T1000 (cell line): ENCODE data around the gene REV1.
"Not testable (repeated sequence)": the region's sequence is repeated elsewhere in the genome, so short reads cannot be mapped to it uniquely, and the experiment has no call there.

Experiments used
- DNase-seq: peaks from one replicate; lab custom pipeline; 2025; ENCODE audit warnings: mixed read lengths; lab: John Stamatoyannopoulos, UW

Gene REV1

DNA sequence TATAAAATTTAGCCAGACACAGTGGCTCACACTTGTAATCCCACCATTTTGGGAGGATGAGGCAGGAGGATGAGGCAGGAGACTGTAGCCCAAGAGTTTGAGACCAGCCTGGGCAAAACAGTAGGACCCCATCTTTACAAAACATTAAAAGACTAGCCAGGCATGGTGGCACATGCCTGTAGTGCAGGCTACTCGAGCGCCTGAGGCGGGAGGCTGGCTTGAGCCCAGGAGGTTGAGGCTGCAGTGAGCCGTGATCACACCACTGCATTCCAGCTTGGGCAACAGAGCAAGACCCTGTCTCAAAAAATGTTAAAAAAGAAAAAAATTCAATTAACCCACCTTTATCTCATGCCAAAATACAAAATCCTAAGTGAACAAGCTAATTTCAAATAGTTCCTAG lies 4.0 kb downstream of the REV1 start:
- no peak for DNase-seq

DNA sequence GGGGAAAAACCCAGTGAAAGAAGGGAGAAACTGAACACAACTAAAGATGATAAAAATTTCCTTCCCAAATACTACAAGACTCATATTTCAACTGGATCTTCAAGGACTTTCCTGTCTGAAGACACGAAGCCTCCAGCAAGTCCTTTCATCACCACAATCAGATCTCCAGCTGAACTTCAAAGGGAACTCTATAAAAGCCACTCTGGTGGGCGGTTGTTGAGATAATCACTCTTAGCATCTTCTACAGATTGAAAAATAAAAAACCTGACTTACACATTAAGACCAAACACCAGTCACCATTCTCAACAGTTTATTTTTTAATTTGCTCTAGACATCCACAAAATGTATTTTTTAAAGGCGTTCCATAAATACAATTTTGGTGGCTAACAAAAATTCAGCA lies 4.4 kb downstream of the REV1 start:
- no peak for DNase-seq

DNA sequence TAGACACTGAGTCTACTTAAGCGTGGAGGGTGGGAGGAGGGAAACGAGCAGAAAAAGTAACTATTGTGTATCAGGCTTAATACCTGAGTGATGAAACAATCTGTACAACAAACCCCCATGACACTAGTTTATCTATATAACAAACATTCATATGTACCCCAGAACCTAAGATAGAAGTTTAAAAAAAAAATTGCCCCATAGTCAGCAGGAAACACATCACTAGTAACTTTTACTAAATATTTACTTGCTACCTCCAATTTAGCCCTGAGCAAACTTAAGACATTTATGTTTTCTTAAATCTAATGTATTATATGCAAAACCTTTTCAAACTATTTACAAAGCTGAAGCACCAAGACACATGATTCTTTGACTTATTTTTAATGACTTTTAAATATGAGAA lies 5.6 kb downstream of the REV1 start:
- no peak for DNase-seq

DNA sequence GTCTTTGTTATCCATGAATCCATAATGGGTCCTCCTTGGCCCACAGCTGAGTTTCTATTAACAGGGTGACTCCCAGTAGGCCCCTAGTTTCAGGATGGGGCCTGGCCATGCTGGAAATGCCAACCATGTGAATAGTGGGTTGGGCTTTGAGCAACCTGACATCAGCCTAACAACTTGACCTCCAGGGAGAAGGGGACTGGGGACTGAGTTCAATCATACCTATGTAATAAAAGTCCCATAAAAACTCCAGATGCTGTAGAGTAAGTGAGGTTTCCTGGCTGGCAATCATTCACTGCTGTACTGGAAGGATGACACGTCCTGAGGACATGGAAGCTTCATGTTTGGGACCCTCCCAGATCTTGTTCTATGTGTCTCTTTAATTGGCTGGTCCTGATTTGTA lies 7.9 kb downstream of the REV1 start:
- no peak for DNase-seq

DNA sequence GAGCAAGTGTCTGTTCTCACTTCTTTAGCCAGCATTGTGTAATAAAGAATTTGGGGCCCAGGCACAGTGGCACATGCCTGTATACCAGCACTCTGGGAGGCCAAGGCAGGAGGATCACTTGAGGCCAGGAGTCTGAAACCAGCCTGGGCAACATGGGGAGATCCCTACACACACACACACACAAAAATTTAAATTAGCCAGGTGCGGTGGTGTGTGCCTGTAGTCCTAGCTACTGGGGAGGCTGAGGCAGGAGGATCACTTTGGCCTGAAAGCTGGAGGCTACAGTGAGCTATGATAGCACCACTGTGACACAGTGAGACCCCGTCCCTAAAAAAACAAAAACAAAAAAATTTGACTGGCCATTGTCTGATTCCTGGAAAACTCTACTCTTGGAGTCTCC lies 8.3 kb downstream of the REV1 start:
- no peak for DNase-seq

DNA sequence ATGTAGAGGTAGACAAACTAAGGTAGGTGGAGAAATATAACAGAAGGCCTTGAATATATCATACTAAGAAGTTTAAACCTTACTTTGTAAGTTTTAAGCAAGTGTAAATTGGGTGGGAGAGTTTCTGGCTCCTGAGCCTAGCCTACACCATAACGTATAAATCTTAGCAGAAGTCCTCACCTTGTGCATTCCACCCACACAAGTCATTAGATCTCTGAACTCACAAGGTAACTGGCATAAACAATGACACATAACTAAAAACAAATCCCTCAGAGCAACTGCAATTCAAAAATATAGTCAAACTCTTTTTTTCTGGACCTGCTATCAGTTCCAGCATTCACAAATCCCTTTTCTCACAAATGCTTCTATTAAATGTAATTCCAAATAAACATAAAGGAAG lies 9.4 kb downstream of the REV1 start:
- no peak for DNase-seq

DNA sequence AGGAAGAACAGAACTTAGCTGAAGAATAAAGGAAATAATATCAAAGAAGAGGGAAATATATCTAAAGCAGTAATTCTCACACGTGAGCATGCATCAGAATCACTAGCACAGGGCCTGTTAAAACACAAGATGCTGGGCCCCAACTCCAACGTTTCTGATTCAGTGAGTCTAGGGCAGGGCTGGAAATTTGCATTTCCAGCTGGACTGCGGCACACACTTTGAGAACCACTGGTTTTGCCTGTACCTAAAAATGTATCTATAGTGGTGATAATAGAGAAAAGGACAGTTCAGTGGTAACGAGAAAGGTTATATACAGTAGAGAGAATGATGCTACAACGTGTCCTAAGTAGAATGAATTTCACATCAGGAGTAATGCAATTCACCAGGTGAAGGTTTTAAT lies 11.2 kb downstream of the REV1 start:
- no peak for DNase-seq

DNA sequence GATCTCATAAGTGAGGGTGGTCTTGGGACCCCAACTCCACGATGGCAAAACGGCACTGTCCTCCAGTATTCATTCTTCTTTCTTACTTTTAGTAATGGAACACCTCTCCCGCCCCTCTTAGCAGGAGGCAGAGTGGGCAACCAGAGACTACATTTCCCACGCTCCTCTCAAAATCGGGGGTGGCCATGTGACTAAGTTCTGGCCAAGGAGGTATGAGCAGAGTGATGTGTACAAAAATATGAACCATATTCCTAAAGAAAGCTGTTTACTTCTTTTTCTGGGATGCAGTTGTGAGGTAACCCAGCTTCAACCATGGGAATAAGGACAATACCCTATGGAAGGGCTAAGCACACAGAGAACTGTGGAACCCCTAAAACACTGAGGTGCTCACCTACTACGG lies 12.8 kb downstream of the REV1 start:
- no peak for DNase-seq

DNA sequence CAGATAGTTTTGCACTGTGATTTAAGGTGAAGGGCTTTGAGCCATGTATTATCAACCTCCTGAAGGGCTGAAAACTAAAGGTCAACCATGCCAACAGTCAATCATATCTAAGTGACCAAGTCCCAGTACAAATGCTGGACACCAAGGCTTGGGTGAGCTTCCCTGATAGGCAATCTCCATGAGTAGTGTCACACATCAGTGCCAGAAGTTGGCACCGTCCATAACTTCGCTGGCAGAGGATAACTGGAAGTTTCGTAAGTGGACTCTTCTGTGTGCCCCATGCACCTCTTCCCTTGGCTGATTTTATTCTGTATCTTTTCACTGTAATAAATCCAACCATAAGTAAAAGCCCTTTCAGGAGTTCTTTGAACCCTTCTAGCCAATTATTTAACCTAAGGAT lies 13.2 kb downstream of the REV1 start:
- DNase-seq = no peak

DNA sequence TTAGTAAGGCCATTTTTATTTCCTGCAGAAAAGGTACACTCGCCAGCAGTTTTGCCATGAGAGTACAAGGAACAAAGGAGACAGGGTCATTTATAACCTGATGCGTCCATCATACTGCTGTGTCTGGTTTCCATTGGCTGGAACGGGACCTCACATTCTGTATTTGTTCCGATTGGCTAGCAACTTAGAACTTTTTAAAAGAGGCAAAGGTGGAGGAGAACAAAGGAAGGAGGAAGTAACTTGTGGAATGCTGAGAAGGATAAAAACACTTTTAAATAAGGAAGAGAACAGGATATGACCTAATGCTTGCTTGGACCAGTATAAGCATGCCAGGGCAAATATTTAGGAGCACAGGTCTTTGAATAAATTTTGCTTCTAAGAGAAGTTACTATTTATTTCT lies 14.7 kb downstream of the REV1 start:
- DNase-seq = not testable (repeated sequence)

DNA sequence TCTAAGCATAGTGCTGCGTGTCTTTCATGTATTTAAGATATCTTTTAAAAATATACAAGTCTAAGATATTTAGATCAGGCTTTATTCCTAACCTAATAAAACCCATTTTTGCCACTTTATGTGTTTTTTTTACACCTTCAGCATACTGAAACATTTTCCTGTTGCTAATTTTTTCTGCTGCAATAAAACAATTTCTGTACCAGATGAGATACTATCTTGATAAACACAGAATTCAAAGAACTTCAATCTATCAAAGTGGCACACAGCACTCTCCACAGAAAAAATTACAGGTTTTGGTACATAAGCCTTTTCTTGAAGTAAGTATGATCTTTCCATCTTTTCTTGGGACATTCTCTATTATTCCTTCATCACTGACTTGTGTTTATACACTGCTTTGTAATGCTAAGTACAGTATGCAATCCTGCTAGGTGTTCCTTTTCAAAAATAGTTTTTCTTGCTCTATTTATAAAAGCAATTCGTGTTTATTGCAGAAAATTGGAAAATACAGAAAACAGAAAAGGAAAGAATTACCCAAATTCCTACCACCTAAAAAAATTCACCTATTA lies 16.2 kb downstream of the REV1 start:
- no peak for DNase-seq

DNA sequence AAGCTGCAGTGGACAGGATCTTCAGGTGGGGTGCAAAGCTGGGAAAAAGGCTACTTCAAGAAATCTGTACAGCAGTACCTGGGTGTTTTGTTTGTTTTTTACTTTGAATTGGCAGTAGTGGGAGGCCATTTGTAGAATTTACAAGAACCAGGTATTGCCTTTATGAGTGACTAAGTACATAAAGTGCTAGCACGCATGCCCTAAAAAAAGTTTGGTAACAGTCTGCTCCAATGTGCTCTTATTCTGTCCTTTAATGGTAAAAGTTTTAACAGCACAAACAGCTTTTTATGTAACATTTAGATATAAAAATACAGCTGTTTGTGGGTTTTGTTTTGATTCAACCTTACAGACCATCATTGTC lies 17.2 kb downstream of the REV1 start:
- DNase-seq = no peak

DNA sequence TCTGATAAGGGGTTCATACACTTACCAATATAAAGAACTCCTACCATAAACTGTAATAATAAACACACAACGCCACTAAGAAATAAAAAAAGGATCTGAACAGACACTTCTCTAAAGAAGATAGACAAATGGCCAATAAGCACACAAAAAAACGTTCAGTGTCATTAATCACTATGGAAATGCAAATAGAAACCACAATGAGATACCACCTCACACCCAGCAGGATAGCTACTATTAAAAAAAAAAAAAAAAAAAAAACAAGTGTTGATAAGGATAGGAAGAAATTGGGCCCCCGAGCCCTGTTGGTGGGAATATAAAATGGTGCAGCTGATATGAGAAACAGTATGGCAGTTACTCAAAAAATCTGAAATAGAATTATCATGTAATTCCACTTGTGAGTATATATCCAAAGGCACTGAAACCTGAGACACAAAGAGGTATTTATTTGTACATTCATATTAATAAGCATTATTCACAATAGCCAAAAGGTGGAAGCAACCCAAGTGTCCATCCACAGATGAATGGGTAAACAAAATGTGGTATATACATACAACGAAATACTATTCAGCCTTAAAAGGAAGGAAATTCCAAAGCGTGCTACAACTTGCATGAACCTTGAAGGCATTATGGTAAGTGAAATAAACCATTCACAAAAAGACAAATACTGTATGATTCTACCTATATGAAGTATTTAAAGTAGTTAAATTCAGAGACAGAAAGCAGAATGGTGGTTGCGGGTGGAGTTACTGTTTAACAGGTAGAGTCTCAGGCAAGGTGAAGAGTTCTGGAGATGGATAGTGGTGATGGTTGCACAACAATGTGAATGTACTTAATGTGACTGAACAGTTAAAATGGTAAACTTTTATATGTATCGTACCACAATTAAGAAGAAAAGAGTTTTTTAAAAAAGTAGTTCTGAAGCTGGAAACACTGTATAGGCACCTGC lies 17.9 kb downstream of the REV1 start:
- no peak for DNase-seq

DNA sequence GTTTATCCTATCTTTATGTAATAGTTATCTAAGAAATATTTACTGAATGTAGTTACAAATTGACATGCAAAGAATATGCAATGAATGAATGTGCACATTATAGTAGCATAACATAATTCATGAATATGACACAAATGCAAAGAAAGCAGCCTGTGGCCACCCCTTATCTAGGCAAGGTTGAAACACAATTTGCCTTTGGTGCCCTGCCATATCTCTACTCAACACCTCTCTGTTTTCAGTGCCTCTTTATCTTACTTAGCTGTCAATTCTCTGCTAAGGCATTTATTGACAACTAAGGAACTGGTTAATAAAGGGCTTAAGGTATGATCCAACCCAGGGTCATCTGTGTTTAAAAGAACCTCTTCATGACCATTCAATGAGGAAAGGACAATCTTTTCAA lies 18.9 kb downstream of the REV1 start:
- no peak for DNase-seq

DNA sequence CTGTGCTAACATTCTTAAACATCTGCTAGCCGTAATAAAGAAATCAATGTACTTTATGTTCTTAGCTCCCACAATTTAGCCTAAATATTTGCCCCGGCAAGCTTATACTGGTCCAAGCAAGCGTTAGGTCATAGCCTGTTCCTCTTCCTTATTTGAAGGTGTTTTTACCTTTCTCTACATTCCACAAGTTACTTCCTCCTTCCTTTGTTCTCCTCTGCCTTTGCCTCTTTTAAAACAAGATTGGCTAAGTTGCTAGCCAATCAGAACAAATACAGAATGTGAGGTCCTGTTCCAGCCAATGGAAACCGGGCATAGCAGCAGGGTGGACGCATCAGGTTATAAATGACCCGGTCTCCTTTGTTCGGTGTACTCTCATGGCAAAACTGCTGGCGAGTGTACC lies 19.4 kb downstream of the REV1 start:
- not testable (repeated sequence) for DNase-seq

DNA sequence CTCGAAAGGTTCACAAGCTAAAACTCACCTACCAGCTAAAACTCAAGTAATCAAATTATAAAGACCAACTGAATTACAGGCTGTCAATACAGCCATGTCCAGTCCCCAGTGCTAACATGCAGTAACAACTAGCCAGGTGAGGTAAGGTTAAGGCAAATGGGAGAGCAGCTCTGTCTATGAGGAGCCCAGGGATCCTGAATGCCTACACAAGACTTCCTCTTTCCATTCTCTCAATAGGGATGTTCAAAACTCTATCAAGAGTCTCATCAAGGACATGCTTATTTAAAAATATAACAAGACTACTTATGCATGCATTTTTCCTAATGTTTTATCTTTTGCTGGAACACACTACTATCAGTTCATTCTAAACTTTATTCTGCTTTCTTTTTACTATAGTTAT lies 20.4 kb downstream of the REV1 start:
- no peak for DNase-seq

DNA sequence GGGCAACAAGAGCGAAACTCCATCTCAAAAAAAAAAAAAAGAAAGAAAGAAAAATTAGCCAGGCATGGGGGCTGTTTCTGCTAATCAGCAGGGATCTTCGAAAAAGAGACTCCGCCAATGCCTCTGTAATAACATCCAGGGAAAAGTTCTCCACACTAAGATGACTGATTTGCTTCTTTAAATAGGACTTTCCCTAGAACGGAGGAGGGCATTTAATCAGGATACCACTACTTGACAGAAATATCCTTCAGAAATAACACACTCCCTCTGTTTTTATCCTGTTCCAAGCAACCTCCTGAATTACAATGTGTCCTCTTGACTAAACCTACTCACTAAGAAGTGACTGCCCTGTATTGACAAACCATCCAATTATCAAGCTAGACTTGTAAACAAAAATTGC lies 21.7 kb downstream of the REV1 start:
- DNase-seq = no peak

DNA sequence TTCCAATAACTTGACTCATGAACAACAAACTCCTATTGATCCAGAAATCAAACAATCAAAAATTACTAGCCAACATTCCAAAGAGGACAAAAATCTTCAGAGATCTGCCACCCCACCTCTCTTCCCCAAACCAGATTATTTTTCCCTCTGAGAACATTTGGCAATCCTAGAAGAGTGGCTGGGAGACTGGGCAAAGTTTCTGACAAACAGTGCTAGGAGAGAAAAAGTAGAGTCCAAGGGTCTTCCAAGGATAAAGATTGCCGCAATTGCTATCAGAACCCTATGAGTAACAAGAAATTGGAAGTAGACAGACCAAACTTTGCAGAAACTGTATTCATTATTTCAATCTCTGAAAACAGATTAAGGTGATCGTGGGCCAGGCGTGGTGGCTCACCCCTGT lies 22.4 kb downstream of the REV1 start:
- DNase-seq = no peak

DNA sequence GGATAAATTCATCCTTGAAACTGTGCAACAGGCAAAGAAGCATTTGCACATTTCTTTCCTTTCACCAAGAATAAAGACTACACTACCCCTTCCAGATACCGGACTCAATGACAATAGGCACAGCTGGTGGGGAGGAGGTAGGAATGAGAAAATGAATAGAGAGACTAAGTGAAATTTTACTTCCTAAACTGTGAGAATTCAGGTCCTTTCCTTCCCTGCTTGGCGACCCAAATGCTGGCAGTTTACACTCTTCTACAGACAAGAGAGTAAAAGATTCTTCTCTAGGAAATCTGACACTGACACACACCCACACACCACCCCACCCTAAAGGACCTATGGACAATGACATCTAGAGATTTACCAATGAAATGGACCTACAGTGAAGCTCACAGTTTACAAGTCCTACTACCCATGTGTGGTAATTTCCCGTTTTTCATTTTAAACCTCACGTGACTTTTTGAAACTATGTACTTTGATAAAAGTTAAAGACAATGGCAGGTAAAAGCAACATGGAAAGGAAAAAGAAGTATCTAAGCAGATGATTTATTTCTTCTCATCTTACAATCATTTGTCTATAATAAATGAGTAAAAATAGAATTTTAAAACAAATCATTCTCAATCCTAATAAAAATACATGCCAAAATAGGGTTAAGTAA lies 27.9 kb downstream of the REV1 start:
- no peak for DNase-seq

DNA sequence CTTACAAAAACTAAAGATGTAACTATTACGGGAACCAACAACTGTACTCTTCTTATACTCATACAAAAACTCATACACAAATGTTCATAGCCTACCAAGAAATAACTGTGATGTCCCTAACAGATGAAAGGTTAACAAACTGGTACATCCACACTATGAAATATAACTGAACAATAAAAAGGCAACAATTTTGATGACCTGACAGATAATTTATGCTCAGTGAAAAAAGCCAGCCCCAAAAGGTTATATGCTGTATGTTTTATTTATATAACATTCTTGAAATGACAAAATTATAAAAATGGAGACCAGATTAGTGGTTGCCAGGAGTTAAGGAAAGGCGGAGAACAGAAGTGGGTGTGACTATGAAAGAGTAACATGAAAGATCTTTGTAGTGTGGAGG lies 31.3 kb downstream of the REV1 start:
- no peak for DNase-seq

DNA sequence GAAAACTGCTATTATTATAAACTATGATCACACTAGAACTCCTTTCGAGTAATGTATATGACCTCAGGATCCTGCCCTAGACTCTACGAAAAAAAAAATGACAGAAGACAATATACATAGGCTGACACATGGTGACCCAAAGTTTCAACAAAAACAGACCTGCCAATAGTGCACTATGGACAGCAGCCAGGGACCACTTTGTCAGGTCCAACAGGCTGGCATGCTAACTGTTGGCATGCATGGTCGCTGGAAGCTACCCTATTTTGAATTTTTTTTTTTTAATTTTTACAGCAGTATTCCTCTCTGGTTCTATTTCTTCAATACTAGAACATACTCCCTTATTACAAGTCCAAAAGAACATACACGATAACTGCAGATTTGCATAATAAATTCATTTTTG lies 38.1 kb downstream of the REV1 start:
- DNase-seq = no peak

DNA sequence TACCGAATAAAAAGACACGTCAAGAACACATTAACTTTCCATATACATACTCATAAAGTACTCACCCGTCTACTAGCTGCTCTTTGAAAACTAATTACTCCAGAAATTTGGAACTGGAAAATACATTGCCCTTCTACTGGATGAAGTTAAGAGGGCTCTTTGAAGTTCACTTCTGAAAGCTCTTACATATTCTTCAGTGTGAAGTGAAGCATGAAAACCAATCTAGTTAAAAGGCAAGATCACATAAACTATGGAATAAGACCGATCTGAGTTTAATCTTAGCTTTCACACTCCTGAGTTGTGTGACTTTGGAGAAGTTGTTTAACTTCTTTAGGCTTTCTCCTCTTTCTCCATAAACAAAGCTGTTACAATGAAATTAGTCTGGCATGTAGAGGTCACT lies 38.5 kb downstream of the REV1 start:
- DNase-seq = no peak

DNA sequence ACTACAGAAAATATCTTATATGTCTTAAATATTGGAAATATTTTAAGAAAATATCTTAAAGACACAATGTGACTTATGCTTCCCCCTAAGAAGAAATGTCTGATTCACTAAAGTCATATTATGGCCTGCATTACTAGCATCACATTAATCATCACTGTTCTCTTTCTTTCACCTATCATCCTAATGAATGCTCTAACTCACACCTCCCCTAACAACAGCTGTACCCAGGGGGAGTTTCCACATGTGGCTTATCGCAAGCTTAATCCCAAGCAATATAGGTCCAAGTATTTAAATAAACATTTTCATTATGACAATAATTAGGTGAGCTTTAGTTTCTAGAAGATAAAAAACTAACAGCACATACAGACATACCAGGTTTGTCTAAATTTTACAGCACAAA lies 39.6 kb downstream of the REV1 start:
- no peak for DNase-seq
